IPS-11a (cell line): ENCODE results near the gene ANKS1B.
"Not testable (repeated sequence)": the region's sequence is repeated elsewhere in the genome, so short reads cannot be mapped to it uniquely, and the experiment has no call there.

Experiments used
- H3K4me3 ChIP-seq: one replicate; pipeline ENCODE4 v1.5.1; 2013; ENCODE audit warnings: low read depth, low read length, control low read depth

ANKS1B gene

GRCh38 chr12:99609455-99610181 is 375.1 kb downstream of the ANKS1B start:
- no peak overlapping the region for H3K4me3 ChIP-seq

GRCh38 chr12:99600388-99600787 is 384.3 kb downstream of the ANKS1B start:
- no peak overlapping the region for H3K4me3 ChIP-seq

DNA sequence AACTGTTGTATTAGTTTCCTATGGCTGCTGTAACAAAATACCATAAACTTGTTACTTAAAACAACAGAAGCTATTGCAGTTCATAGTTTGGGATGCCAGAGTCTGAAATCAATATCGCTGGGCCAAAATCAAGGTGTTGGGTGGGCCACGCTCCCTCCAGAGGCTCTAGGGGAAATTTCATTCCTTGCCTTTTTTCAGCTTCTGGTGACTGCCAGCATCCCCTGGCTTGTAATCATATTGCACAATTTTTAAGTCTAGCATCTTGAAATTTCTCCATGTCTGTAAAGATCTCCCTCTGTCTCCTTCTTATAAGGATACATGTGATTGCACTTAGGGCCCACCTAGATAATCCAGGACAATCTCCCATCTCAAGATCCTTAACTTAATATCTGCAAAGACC is 386.0 kb downstream of the ANKS1B start:
- H3K4me3 ChIP-seq, result no peak overlapping the region

- H3K4me3 ChIP-seq, result no peak overlapping the region
Observed at GRCh38 chr12:99596762-99597161, 388.0 kb downstream of the ANKS1B start.

DNA sequence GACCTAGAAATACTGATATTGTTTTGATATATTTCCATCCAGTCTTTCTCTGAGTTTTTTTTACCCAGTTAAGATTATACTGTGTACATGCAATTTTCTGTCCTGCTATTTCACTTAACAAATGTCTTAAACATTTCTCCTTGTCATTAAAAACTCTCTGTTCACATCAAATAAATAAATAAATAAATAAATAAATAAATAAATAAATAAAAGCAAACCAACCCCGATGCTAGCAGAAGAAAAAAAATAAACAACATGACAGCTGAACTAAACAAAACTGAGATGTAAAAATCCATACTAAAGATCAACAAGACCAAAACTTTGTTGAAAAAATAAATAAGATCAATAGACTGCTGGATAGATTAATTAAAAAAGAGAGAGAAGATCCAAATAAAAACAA is 407.6 kb downstream of the ANKS1B start:
- H3K4me3 ChIP-seq, result not testable (repeated sequence)

DNA sequence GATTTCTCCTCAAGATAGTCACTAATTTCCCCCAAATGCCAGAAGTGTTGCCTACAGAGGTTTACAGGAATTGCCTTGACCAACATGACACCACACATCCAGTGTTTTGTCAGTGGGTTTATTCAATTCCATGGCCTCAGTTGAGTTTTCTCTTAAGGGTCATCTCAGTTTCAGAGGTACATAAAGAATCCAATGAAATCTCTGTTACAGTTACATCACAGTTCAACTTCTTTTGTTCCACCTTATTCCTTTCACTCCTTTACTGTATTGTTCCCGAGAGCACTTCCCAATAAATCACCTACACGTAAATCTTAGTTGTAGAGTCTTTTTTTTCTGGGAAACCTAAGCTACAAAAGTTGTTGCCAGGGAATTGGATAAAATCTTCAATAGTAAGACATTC is 410.8 kb downstream of the ANKS1B start:
- H3K4me3 ChIP-seq, result no peak overlapping the region

GRCh38 chr12:99567072-99567471 is 417.7 kb downstream of the ANKS1B start:
- H3K4me3 ChIP-seq, result no peak overlapping the region

DNA sequence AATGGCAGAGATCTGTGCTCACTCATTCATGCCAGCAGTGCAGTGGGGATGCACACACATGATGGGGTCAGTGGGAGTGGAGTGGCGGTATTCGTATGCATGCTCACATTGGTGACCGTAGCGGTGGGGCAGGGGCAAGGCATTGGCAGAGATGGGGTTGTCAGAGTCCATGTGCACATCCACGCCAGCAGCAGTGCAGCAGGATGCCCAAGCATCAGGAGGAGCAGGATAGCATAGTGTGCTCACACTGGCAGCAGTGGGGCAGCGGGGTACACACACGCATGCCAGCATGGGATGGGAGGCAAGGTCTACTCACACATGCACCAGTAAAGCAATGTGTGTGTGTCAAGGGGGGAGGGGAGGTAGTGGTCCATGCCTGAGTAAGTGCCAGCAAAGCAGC is 426.6 kb downstream of the ANKS1B start:
- H3K4me3 ChIP-seq, result no peak overlapping the region

DNA sequence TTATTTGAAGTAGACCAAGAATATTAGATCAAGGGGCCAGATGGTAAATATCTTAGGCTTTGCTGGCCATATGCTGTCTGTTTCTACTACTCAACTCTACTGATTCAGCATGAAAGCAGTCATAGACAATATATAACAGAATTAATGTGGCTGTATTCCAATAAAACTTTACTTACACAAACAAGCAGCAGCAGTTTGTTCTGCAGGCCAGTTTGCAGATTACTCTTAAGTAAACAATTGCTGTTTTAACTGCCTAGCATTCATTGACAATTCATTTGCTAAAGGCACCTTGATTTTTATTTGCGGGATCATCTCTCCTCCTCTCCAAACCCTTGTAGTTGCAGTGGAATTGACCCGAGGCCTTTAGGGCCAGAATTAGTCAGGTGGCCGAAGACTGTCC is 431.3 kb downstream of the ANKS1B start:
- H3K4me3 ChIP-seq, result no peak overlapping the region

- no peak overlapping the region for H3K4me3 ChIP-seq
Observed at GRCh38 chr12:99552022-99552421, 432.7 kb downstream of the ANKS1B start.

DNA sequence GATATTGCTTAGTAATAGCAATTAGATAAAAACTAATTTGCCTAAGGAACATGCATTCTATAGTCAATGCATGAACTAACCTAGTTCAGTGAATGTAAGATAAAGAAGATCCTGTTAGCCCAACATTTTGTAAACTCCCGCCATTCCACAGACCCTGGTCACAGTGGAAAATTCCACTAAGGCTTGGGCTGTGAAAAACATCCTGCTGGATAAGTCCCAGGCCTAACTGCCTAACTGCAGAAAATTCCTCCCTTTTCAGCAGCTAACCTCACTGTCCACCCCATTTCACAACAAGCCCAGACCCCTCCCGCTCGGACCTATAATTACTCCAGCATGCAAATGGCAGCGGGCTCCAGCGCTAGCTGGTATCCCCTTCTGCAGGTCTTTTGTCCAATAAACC is 435.1 kb downstream of the ANKS1B start:
- H3K4me3 ChIP-seq, result no peak overlapping the region

DNA sequence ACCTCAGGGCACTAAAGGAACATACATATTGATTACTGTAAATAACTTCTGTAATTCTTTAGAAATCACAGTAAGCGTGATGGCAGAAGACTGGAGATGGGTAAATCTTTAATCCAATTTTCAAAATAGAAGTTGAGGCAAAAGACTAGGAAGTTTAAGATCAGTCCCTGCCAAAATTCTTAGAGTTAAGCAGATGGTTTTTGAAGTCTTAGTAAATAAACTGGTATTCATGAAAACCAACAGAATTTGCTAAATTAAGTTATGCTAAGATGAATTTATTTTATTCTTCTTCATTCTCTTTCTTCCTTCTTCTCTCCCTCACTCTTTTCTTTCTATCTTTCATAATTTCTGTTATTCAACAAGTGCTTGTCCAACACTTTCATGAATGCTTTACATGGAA is 435.5 kb downstream of the ANKS1B start:
- H3K4me3 ChIP-seq, result no peak overlapping the region

- H3K4me3 ChIP-seq, result no peak overlapping the region
Observed at GRCh38 chr12:99544457-99544856, 440.3 kb downstream of the ANKS1B start.

- H3K4me3 ChIP-seq, result no peak overlapping the region
Observed at GRCh38 chr12:99529966-99530365, 454.8 kb downstream of the ANKS1B start.

- H3K4me3 ChIP-seq, result no peak overlapping the region
Observed at GRCh38 chr12:99528478-99528877, 456.3 kb downstream of the ANKS1B start.

GRCh38 chr12:99523853-99524252 is 460.9 kb downstream of the ANKS1B start:
- H3K4me3 ChIP-seq, result no peak overlapping the region

GRCh38 chr12:99522456-99522855 is 462.3 kb downstream of the ANKS1B start:
- no peak overlapping the region for H3K4me3 ChIP-seq

GRCh38 chr12:99521664-99522063 is 463.1 kb downstream of the ANKS1B start:
- no peak overlapping the region for H3K4me3 ChIP-seq

DNA sequence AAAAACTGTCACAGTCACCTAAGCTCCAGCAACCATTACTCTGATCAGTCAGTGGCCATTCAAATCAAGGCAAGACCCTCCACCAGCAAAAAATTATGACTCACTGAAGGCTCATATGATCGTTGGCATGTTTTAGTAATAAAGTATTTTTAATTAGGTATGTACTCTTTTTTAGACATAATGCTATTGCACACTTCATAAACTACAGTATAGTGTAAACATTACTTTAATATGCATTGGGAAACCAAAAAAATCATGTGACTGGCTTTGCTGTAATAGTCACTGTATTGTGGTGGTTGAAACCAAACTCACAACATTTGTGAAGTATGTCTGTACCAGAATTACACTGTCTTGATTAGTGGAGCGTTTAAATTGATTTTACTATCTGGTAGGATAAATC is 471.7 kb downstream of the ANKS1B start:
- no peak overlapping the region for H3K4me3 ChIP-seq

DNA sequence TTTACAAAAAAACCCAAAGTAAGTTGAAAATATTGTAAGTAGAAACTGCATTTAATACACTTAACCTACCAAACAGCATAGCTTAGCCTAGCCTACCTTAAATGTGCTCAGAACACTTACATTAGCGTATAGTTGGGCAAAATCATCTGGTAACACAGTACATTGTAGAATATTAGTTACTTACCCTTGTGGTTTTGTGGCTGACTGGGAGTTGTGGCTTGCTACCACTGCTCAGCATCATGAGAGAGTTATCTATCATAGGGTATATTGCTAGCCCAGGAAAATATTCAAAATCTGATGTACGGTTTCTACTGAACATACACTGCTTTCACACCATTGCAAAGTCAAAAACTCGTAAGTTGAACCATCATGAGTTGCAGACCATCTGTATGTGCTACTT is 478.9 kb downstream of the ANKS1B start:
- no peak overlapping the region for H3K4me3 ChIP-seq

- H3K4me3 ChIP-seq, result no peak overlapping the region
Observed at GRCh38 chr12:99498756-99499155, 486.0 kb downstream of the ANKS1B start.

- H3K4me3 ChIP-seq, result no peak overlapping the region
Observed at GRCh38 chr12:99495799-99496198, 488.9 kb downstream of the ANKS1B start.

DNA sequence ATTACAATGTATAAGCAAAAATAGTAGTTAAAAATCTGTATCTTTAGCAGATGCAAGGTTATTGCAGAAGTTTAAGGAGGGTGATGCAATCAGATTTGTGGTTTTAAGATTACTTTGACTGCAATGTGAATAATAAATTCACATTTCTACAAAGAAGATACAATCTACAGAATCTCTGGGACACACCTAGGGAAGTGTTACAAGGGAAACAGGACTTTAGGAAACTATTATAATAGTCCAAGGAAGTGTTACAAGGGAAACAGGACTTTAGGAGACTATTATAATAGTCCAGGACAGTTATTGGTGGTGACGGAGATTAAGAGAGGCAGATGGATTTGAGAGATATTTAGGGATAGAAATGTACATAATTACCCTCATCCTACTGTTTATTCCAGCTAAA is 491.5 kb downstream of the ANKS1B start:
- no peak overlapping the region for H3K4me3 ChIP-seq
